WI38 (cell line): Measurements from ENCODE around the gene HSFY2.
"Not testable (repeated sequence)": the region's sequence is repeated elsewhere in the genome, so short reads cannot be mapped to it uniquely, and the experiment has no call there.

Experiments used
- H3K4me3 ChIP-seq: 2 replicates; pipeline ENCODE4 v1.5.1; 2011; ENCODE audit warnings: low read depth, mild to moderate bottlenecking, control low read depth, low read length

Gene HSFY2, protein sequence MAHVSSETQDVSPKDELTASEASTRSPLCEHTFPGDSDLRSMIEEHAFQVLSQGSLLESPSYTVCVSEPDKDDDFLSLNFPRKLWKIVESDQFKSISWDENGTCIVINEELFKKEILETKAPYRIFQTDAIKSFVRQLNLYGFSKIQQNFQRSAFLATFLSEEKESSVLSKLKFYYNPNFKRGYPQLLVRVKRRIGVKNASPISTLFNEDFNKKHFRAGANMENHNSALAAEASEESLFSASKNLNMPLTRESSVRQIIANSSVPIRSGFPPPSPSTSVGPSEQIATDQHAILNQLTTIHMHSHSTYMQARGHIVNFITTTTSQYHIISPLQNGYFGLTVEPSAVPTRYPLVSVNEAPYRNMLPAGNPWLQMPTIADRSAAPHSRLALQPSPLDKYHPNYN

DNA sequence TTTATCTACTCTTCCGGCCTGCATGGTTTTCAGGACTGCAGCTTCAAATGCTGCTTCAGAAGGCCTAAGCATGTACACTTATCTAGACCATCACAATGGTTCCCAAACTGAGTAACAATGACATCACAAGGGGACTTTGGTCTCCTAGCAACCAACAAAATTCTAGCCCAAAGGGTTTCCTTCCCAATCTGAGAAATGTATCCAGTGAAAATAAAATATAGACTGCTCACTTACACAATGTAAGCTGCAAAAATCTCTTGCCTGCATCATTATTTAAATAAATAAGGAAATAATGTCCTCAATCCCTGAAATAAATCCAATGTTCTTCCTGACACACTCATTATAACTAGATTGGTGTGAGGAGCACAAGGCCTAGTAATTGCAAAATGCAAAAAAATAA, at the start of gene HSFY2:
HSFY2 (minus strand) TSS at position 101 of the 400 bp plus-strand sequence. CDS start 117 bp downstream, outside the sequence.
- H3K4me3 ChIP-seq = not testable (repeated sequence)

DNA sequence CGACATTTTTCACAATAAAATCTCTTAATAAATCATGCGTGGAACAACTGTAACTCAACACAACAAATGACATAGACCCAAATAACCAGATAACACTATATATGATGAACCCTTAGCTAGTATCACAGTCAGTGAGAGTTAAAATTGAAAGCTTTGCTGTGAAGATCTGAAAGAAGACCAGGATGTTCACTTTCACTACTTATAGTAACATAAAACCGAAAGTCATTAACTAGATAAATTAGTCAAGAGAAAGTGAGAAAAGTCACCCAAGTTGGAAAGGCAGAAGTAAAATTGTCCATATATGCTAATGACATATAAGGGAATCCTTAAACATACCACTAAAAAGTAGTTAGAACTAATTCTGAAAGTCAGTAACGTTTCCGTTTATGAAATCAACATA, 42.2 kb upstream of the HSFY2 start:
- H3K4me3 ChIP-seq = not testable (repeated sequence)

DNA sequence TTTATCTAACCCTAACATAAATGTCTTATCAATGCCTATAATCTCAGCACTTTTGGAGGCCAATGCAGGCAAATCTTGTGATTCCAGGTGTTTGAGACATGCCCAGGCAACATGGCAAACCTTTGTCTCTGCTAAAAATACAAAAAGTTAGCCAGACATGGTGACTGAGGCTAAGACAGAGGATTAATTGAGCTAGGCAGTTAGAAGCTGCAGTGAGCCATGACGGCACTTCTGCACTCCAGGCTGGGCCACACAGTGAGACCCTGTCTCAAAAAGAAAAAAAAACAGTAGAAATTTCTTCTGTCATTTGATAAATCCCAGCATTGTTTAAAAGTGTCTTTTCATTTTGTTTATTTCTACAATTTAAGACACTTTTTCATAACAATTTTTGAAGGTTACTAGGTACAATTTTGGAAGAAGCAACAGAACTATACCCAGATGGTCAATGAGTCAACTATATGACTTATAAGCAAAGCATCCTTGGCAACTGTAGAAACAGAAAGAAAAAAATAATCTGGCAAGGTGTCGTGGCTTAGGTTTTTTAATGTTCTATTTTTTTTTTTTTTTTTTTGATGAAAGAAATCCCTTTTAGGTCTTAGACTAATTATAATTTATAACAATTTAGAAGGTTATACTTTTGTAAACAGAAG, 15.3 kb upstream of the HSFY2 start:
- not testable (repeated sequence) for H3K4me3 ChIP-seq

DNA sequence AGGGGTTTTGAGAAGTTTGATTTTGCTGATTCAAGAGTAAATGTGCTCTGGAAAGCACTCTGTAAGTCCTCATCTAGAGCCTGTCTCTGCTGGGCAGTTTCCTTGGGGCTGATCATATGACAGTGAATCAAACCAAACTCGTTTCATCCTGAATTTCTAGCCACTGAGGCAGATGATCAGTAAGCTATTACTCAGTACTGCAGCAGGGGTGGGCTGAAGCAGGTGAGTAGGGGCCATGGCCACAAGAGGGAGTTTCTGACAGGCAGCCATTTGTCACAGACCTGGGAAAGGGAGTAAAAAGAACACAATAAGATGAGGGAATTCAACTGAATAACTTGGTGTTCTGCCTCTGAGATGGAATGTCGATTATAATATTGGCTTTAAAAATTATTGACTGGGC, 19.5 kb downstream of the HSFY2 start:
- not testable (repeated sequence) for H3K4me3 ChIP-seq

DNA sequence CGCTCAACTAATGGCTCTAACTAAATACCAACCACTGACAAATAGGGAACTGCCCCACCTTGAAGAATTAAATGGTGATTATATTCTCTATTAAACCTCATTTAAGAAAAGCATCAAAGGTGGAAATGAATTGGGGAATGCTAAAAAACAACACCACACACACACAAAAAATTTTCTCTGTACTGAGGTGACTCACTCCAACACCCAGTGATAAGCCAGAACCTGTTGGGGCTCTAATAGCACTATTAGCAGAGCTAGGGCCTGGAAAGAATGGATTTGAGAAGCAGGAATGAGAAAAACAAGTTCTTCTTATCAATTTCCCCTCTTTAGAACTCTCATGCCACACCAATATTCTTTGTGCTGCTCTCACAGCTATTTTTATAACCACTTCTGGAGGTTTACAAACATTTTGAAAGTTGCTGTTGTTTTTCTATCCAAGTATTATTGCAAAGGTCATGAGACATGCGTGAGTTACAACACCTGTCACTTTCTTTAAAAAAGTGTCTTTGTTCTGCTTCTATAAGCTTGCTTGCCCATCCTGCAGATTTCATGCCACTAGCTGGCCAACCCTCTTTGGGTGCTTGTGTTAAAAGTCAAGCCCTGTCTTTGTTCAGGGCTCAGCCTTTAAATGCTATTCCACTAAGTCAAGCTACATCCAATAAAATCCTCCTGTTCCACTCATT, 20.3 kb downstream of the HSFY2 start:
- H3K4me3 ChIP-seq = not testable (repeated sequence)

DNA sequence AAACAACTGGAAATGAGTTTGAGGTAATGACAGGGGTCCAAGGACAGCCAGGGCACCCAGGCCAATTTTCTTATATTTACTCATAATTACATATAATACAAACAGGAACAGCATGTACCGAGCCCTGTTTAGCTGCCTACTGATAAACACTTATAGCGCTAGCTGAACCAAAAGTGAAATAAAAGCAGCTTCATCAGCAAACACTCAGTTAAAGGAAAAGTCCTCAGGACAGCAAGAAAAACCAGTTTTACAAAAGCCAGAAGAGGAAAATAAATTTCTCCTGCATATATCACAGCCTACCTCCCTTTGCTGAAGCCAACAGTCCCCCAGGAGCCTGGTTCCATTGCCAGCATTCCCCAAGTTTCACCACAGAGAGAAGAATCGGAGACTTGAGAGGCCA, 49.8 kb downstream of the HSFY2 start:
- not testable (repeated sequence) for H3K4me3 ChIP-seq
